Measurements from ENCODE around the gene MTMR12. TPM values are rescaled to one million over a fixed set of nuclear protein-coding genes. Genes with fewer than 3 reads are reported as not detected.

Gene MTMR12
- total and polyA plus RNA-seq, 2 of the 13 experiments (the other 11 are each of a cell fraction or from before 2014, with no cell fraction given), result 23.4 to 36.6 TPM

DNA sequence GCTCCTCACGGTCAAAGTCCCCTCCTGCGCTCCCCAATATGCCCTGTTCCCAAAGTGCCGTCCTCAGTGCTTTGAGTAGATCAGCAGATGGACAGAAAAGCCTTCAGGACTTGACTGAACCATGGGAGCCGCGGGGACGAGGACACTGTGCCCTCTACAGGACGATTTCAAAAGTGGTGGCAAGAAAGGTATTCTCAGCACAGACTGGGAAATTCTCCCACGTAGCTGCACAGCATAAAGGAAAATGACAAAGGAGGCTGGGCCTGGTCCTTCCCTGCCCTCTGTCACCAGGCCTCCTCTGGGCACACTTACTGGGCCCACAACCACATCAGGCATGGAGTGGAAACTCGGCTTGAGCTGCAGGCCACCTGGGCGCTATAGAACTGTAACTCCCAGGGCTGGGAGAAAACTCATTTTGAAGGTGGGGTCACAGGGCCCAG, 16.7 kb upstream of the MTMR12 start (continued):
- TF ChIP-seq, protein P1, sequence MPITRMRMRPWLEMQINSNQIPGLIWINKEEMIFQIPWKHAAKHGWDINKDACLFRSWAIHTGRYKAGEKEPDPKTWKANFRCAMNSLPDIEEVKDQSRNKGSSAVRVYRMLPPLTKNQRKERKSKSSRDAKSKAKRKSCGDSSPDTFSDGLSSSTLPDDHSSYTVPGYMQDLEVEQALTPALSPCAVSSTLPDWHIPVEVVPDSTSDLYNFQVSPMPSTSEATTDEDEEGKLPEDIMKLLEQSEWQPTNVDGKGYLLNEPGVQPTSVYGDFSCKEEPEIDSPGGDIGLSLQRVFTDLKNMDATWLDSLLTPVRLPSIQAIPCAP (CRISPR knock-in tag; IDR thresholded peaks at IDR 0.05; ENCODE audit: low read depth), result no peak
- TF ChIP-seq ZNF17 (CRISPR knock-in tag; IDR thresholded peaks at IDR 0.05), result no peak
- TF ChIP-seq ZNF33B (CRISPR knock-in tag; IDR thresholded peaks at IDR 0.05), result 0 out of 2 replicates have a peak, but pooled peaks have one; percentile 35
- no peak for TF ChIP-seq PAF1 (CRISPR knock-in tag; IDR thresholded peaks at IDR 0.05)
- TF ChIP-seq, protein P2, sequence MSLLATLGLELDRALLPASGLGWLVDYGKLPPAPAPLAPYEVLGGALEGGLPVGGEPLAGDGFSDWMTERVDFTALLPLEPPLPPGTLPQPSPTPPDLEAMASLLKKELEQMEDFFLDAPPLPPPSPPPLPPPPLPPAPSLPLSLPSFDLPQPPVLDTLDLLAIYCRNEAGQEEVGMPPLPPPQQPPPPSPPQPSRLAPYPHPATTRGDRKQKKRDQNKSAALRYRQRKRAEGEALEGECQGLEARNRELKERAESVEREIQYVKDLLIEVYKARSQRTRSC (CRISPR knock-in tag; IDR thresholded peaks at IDR 0.05; ENCODE audit: low read depth), result no peak
- no peak for TF ChIP-seq FOXK2 (IDR thresholded peaks at IDR 0.05)
- TF ChIP-seq ZFY (CRISPR knock-in tag; IDR thresholded peaks at IDR 0.05), result peak; percentile 6; the same call in 1 of the 2 replicates
- no peak for TF ChIP-seq POLR2AphosphoS5 (IDR thresholded peaks at IDR 0.05; ENCODE audit: low read depth, low read length)
- TF ChIP-seq, protein P3, sequence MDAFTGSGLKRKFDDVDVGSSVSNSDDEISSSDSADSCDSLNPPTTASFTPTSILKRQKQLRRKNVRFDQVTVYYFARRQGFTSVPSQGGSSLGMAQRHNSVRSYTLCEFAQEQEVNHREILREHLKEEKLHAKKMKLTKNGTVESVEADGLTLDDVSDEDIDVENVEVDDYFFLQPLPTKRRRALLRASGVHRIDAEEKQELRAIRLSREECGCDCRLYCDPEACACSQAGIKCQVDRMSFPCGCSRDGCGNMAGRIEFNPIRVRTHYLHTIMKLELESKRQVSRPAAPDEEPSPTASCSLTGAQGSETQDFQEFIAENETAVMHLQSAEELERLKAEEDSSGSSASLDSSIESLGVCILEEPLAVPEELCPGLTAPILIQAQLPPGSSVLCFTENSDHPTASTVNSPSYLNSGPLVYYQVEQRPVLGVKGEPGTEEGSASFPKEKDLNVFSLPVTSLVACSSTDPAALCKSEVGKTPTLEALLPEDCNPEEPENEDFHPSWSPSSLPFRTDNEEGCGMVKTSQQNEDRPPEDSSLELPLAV (CRISPR knock-in tag; conservative IDR thresholded peaks at IDR 0.05; ENCODE audit: low read depth), result no peak
- peak; percentile 48; the same call in 1 of the 2 replicates for TF ChIP-seq ZNF619 (CRISPR knock-in tag; IDR thresholded peaks at IDR 0.05)
- TF ChIP-seq, protein P4, sequence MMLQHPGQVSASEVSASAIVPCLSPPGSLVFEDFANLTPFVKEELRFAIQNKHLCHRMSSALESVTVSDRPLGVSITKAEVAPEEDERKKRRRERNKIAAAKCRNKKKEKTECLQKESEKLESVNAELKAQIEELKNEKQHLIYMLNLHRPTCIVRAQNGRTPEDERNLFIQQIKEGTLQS (CRISPR knock-in tag; IDR thresholded peaks at IDR 0.05), result no peak
- no peak for TF ChIP-seq NR2C2 (CRISPR knock-in tag; IDR thresholded peaks at IDR 0.05; ENCODE audit: borderline replicate concordance)
- TF ChIP-seq NCOA2 (CRISPR knock-in tag; IDR thresholded peaks at IDR 0.05), result no peak
- TF ChIP-seq PCBP1 (IDR thresholded peaks at IDR 0.05; ENCODE audit: borderline replicate concordance, low read depth, low read length), result no peak
- TF ChIP-seq POLR2A (IDR thresholded peaks at IDR 0.05; ENCODE audit: insufficient read depth in 1 of 2, low read depth in 2 of 2, low read length in 2 of 2), result no peak
- no peak for TF ChIP-seq ZNF569 (CRISPR knock-in tag; IDR thresholded peaks at IDR 0.05; ENCODE audit: borderline replicate concordance)
- peak; percentile 45; the same call in 1 of the 2 replicates for TF ChIP-seq ADNP (CRISPR knock-in tag; IDR thresholded peaks at IDR 0.05)
- 0 out of 2 replicates have a peak, but pooled peaks have one; percentile 55 for TF ChIP-seq HOXA5 (CRISPR knock-in tag; IDR thresholded peaks at IDR 0.05)
- TF ChIP-seq SATB2 (CRISPR knock-in tag; IDR thresholded peaks at IDR 0.05), result no peak
- peak; percentile 58 for TF ChIP-seq CBX1 (IDR thresholded peaks at IDR 0.05; ENCODE audit: low read depth)
- no peak for TF ChIP-seq ZNF234 (CRISPR knock-in tag; conservative IDR thresholded peaks at IDR 0.05)
- TF ChIP-seq, protein P5, sequence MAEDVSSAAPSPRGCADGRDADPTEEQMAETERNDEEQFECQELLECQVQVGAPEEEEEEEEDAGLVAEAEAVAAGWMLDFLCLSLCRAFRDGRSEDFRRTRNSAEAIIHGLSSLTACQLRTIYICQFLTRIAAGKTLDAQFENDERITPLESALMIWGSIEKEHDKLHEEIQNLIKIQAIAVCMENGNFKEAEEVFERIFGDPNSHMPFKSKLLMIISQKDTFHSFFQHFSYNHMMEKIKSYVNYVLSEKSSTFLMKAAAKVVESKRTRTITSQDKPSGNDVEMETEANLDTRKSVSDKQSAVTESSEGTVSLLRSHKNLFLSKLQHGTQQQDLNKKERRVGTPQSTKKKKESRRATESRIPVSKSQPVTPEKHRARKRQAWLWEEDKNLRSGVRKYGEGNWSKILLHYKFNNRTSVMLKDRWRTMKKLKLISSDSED (CRISPR knock-in tag; IDR thresholded peaks at IDR 0.05), result no peak
- peak; percentile 40; the same call in 1 of the 2 replicates for TF ChIP-seq ERF (CRISPR knock-in tag; IDR thresholded peaks at IDR 0.05)
- TF ChIP-seq ZNF382 (CRISPR knock-in tag; IDR thresholded peaks at IDR 0.05; ENCODE audit: borderline replicate concordance), result no peak
- TF ChIP-seq, protein P6, sequence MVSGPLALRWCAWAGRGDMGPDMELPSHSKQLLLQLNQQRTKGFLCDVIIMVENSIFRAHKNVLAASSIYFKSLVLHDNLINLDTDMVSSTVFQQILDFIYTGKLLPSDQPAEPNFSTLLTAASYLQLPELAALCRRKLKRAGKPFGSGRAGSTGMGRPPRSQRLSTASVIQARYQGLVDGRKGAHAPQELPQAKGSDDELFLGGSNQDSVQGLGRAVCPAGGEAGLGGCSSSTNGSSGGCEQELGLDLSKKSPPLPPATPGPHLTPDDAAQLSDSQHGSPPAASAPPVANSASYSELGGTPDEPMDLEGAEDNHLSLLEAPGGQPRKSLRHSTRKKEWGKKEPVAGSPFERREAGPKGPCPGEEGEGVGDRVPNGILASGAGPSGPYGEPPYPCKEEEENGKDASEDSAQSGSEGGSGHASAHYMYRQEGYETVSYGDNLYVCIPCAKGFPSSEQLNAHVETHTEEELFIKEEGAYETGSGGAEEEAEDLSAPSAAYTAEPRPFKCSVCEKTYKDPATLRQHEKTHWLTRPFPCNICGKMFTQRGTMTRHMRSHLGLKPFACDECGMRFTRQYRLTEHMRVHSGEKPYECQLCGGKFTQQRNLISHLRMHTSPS (CRISPR knock-in tag; IDR thresholded peaks at IDR 0.05; ENCODE audit: low read depth), result no peak

All from HepG2 (cell line).